Parathyroid adenoma (tissue), 2 donors: ENCODE data around the gene PTPRT.
A peak's percentile ranks its signal among the peaks of the same experiment; 100 is the strongest.
"Not testable (repeated sequence)": the region's sequence is repeated elsewhere in the genome, so short reads cannot be mapped to it uniquely, and the experiment has no call there.

Source experiments
- H2AFZ ChIP-seq: fragments of 300-600 bp; sonication (generic); one replicate; pipeline ENCODE4 v1.7.0; 2017; ENCODE audit warnings: antibody characterized with exemption, mild to moderate bottlenecking
- H3K27ac ChIP-seq: fragments of 300-600 bp; sonication (generic); one replicate; pipeline ENCODE4 v1.7.0; 2017
- H3K27me3 ChIP-seq: fragments of 300-600 bp; sonication (generic); one replicate; pipeline ENCODE4 v1.7.0; 2017; ENCODE audit warnings: low read length; ENCODE audit not compliant: control insufficient read depth, insufficient read depth
- H3K36me3 ChIP-seq: fragments of 300-600 bp; sonication (generic); one replicate; pipeline ENCODE4 v1.7.0; 2017; ENCODE audit warnings: low read length; ENCODE audit not compliant: control insufficient read depth, insufficient read depth
- H3K4me1 ChIP-seq: fragments of 300-600 bp; sonication (generic); one replicate; pipeline ENCODE4 v1.7.0; 2017; ENCODE audit warnings: control low read depth
- H3K4me2 ChIP-seq: fragments of 300-600 bp; sonication (generic); one replicate; pipeline ENCODE4 v1.7.0; 2017; ENCODE audit warnings: low read length
- H3K4me3 ChIP-seq: fragments of 300-600 bp; sonication (generic); one replicate; pipeline ENCODE4 v1.7.0; 2017; ENCODE audit warnings: low read depth, low read length
- H3K79me2 ChIP-seq: fragments of 300-600 bp; sonication (generic); one replicate; pipeline ENCODE4 v1.7.0; 2017; ENCODE audit warnings: control low read depth
- H3K9ac ChIP-seq: fragments of 300-600 bp; sonication (generic); one replicate; pipeline ENCODE4 v1.7.0; 2017; ENCODE audit warnings: mild to moderate bottlenecking
- H3K9me3 ChIP-seq: fragments of 300-600 bp; sonication (generic); one replicate; pipeline ENCODE4 v1.7.0; 2017; ENCODE audit warnings: low read length; ENCODE audit not compliant: control insufficient read depth
- CTCF ChIP-seq: fragments of 300-600 bp; sonication (generic); IDR thresholded peaks from one replicate; pipeline ENCODE4 v1.7.0; 2017; ENCODE audit warnings: antibody characterized with exemption, mild to moderate bottlenecking
- donor health status: primary hyperparathyroidism.

The PTPRT gene

GRCh38 chr20:42914302-42914701 is 275.4 kb downstream of the PTPRT start:
- H3K4me2 ChIP-seq = no peak overlapping the region
- H3K79me2 ChIP-seq = peaks cover 5% of the 10 kb centered on the region
- peaks cover 3% of the 10 kb centered on the region for H3K4me1 ChIP-seq
- H2AFZ ChIP-seq = no peak overlapping the region
- H3K27me3 ChIP-seq = no peaks in the 10 kb centered on the region
- TF ChIP-seq CTCF = no peak
- no peaks in the 10 kb centered on the region for H3K9me3 ChIP-seq
- no peak overlapping the region for H3K27ac ChIP-seq
- H3K9ac ChIP-seq = no peak overlapping the region
- H3K4me3 ChIP-seq = no peak overlapping the region
- H3K36me3 ChIP-seq = no peaks in the 10 kb centered on the region

GRCh38 chr20:42910808-42911207 is 278.9 kb downstream of the PTPRT start:
- not testable (repeated sequence) for H3K9ac ChIP-seq, H3K4me2 ChIP-seq, H3K79me2 ChIP-seq, H3K4me3 ChIP-seq, H3K4me1 ChIP-seq, H2AFZ ChIP-seq, H3K9me3 ChIP-seq, H3K27me3 ChIP-seq, H3K36me3 ChIP-seq, H3K27ac ChIP-seq

GRCh38 chr20:42907730-42908129 is 282.0 kb downstream of the PTPRT start:
- Histone ChIP-seq H3K79me2 (peaks cover 5% of the 10 kb centered on the region), H3K4me3 (no peak overlapping the region), H3K4me2 (no peak overlapping the region), H3K36me3 (no peaks in the 10 kb centered on the region), H3K9ac (no peak overlapping the region), H2AFZ (no peak overlapping the region), H3K27me3 (no peaks in the 10 kb centered on the region), H3K4me1 (peaks cover 10% of the 10 kb centered on the region), H3K9me3 (no peaks in the 10 kb centered on the region), H3K27ac (no peak overlapping the region)
- TF ChIP-seq CTCF = no peak

GRCh38 chr20:42906120-42906519 is 283.6 kb downstream of the PTPRT start:
- Histone ChIP-seq H2AFZ (no peak overlapping the region), H3K4me2 (no peak overlapping the region), H3K4me3 (no peak overlapping the region), H3K27ac (no peak overlapping the region), H3K27me3 (no peaks in the 10 kb centered on the region), H3K9me3 (no peaks in the 10 kb centered on the region), H3K79me2 (peaks cover 6% of the 10 kb centered on the region), H3K36me3 (no peaks in the 10 kb centered on the region), H3K4me1 (peaks cover 24% of the 10 kb centered on the region), H3K9ac (no peak overlapping the region)
- no peak for TF ChIP-seq CTCF

- H3K27ac ChIP-seq = peak overlapping the region; percentile 29
- H3K36me3 ChIP-seq = no peaks in the 10 kb centered on the region
- H3K9me3 ChIP-seq = no peaks in the 10 kb centered on the region
- TF ChIP-seq CTCF = no peak
- no peaks in the 10 kb centered on the region for H3K27me3 ChIP-seq
- H3K4me3 ChIP-seq = no peak overlapping the region
- peaks cover 6% of the 10 kb centered on the region for H3K79me2 ChIP-seq
- no peak overlapping the region for H2AFZ ChIP-seq
- H3K4me2 ChIP-seq = no peak overlapping the region
- H3K4me1 ChIP-seq = peaks cover 59% of the 10 kb centered on the region
- no peak overlapping the region for H3K9ac ChIP-seq
Measured at GRCh38 chr20:42902509-42902908, 287.2 kb downstream of the PTPRT start.
